ENCODE data around the gene COBL.

The COBL gene

GRCh38 chr7:51326656-51327286, 10.2 kb upstream of the COBL start:
- CTCF ChIA-PET, result no interaction called here
- 77% methylated on average over 7 of the region's 14 CpGs for WGBS (ENCODE audit: insufficient coverage)

GRCh38 chr7:51325908-51326307, 9.3 kb upstream of the COBL start:
- POLR2A ChIA-PET, result no interaction called here
- Histone ChIP-seq H3K27me3 (replicated peaks in 2 of 5; ENCODE audit: control insufficient read depth in 4 of 5, insufficient read depth in 5 of 5, low read length in 4 of 5) (peaks cover 0 to 6% (median 2%) of the 10 kb centered on the region in 5 experiments), H3K4me1 (ENCODE audit: control extremely low read depth in 1 of 4, control insufficient read depth in 4 of 4, insufficient read depth in 4 of 4, low read length in 3 of 4) (no peaks in the 10 kb centered on the region), H3K36me3 (ENCODE audit: control insufficient read depth in 4 of 4, insufficient read depth in 4 of 4, low read length in 3 of 4) (no peaks in the 10 kb centered on the region), H3K9me3 (ENCODE audit: control extremely low read depth in 1 of 5, control insufficient read depth in 4 of 5, insufficient read depth in 2 of 5, low read depth in 1 of 5, low read length in 4 of 5) (no peaks in the 10 kb centered on the region), H3K4me3 (ENCODE audit: control insufficient read depth in 1 of 7, extremely low read depth in 1 of 7, insufficient read depth in 4 of 7, low read depth in 2 of 7, low read length in 6 of 7) (no peak overlapping the region), H3K27ac (ENCODE audit: insufficient read depth in 1 of 2, low read depth in 1 of 2, low read length in 2 of 2, poor library complexity in 1 of 2, severe bottlenecking in 2 of 2) (no peak overlapping the region)
- no peak for DNase-seq
- CTCF ChIA-PET, result no interaction called here

More at GRCh38 chr7:51326656-51327286, 10.2 kb upstream of the COBL start:
- no peaks in the 10 kb centered on the region for H3K36me3 ChIP-seq (ENCODE audit: control insufficient read depth in 4 of 4, insufficient read depth in 4 of 4, low read length in 3 of 4)
- no peaks in the 10 kb centered on the region for H3K9me3 ChIP-seq (ENCODE audit: control extremely low read depth in 1 of 5, control insufficient read depth in 4 of 5, insufficient read depth in 2 of 5, low read depth in 1 of 5, low read length in 4 of 5)
- no peak overlapping the region for H3K27ac ChIP-seq (ENCODE audit: insufficient read depth in 1 of 2, low read depth in 1 of 2, low read length in 2 of 2, poor library complexity in 1 of 2, severe bottlenecking in 2 of 2)
- H3K4me1 ChIP-seq (ENCODE audit: control extremely low read depth in 1 of 4, control insufficient read depth in 4 of 4, insufficient read depth in 4 of 4, low read length in 3 of 4), result no peaks in the 10 kb centered on the region
- POLR2A ChIA-PET, result no interaction called here
- H3K4me3 ChIP-seq (ENCODE audit: control insufficient read depth in 1 of 7, extremely low read depth in 1 of 7, insufficient read depth in 4 of 7, low read depth in 2 of 7, low read length in 6 of 7), result no peak overlapping the region
- peaks cover 0 to 6% (median 2%) of the 10 kb centered on the region in 5 experiments for H3K27me3 ChIP-seq (replicated peaks in 2 of 5; ENCODE audit: control insufficient read depth in 4 of 5, insufficient read depth in 5 of 5, low read length in 4 of 5)
- DNase-seq, result no peak

DNA sequence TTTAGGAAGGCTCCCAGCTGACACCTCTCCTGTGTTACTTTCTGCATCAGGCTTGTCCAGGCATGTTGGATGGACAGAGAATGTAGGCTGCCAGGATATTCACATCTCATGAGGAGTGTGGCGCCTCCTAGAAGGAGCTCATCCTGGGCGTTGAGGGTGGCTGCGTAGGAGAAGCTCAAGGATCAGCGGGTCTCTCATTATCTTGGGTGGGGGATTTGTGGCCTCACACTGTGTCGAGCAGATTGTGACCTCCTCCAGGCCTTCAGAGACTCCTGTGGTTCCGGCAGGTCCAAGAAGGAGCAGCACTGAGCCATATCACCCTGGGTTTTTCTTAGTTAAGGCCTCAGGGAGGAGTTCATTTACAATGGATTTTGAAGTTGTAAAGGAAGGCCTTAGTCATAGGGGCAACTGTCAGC, 8.7 kb upstream of the COBL start:
- Histone ChIP-seq H3K4me1 (ENCODE audit: control extremely low read depth in 1 of 4, control insufficient read depth in 4 of 4, insufficient read depth in 4 of 4, low read length in 3 of 4) (no peaks in the 10 kb centered on the region), H3K36me3 (ENCODE audit: control insufficient read depth in 4 of 4, insufficient read depth in 4 of 4, low read length in 3 of 4) (no peaks in the 10 kb centered on the region), H3K27ac (ENCODE audit: insufficient read depth in 1 of 2, low read depth in 1 of 2, low read length in 2 of 2, poor library complexity in 1 of 2, severe bottlenecking in 2 of 2) (no peak overlapping the region), H3K27me3 (replicated peaks in 2 of 5; ENCODE audit: control insufficient read depth in 4 of 5, insufficient read depth in 5 of 5, low read length in 4 of 5) (peaks cover 0 to 6% (median 3%) of the 10 kb centered on the region in 5 experiments), H3K9me3 (ENCODE audit: control extremely low read depth in 1 of 5, control insufficient read depth in 4 of 5, insufficient read depth in 2 of 5, low read depth in 1 of 5, low read length in 4 of 5) (no peaks in the 10 kb centered on the region), H3K4me3 (ENCODE audit: control insufficient read depth in 1 of 7, extremely low read depth in 1 of 7, insufficient read depth in 4 of 7, low read depth in 2 of 7, low read length in 6 of 7) (no peak overlapping the region)
- WGBS (ENCODE audit: insufficient coverage), result 100% methylated on average over 4 of the region's 6 CpGs
- CTCF ChIA-PET, result no interaction called here
- DNase-seq, result no peak
- POLR2A ChIA-PET, result no interaction called here

DNA sequence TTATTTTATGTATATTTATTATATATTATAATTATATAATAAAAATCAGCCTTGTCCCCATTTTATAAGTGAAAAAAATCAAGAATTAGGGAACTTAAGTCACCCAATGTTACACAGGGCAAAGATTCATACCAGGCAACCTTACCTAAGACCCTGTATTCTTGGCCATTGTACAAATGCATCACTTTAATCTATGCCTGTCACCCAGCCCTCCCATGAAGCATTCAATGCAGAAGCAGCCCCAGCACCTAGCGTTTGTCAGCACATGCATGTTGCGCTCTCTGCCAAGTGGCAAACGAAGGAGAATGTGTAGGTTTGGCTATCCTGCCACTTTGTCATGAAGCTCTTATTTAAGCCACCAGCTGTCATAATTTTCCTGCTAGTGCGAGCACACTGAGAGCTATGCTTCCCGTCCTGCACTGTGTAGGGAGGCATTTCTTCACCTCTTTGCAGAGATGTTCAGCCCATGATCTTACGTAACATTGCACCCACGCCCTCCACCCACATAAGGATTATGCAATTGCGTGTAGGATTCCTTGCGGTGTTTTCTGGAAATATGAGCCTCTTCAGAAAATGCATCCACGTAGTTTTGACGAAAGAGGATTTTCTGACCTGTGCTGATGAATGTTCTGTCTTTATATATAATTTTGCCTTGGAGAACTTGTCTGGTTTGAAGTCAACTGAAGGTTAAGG, 7.7 kb upstream of the COBL start:
- POLR2A ChIA-PET, result no interaction called here
- peaks cover 0 to 9% (median 6%) of the 10 kb centered on the region in 5 experiments for H3K27me3 ChIP-seq (replicated peaks in 2 of 5; ENCODE audit: control insufficient read depth in 4 of 5, insufficient read depth in 5 of 5, low read length in 4 of 5)
- no peak for DNase-seq
- H3K4me3 ChIP-seq (ENCODE audit: control insufficient read depth in 1 of 7, extremely low read depth in 1 of 7, insufficient read depth in 4 of 7, low read depth in 2 of 7, low read length in 6 of 7), result no peak overlapping the region
- no peaks in the 10 kb centered on the region for H3K9me3 ChIP-seq (ENCODE audit: control extremely low read depth in 1 of 5, control insufficient read depth in 4 of 5, insufficient read depth in 2 of 5, low read depth in 1 of 5, low read length in 4 of 5)
- H3K27ac ChIP-seq (ENCODE audit: insufficient read depth in 1 of 2, low read depth in 1 of 2, low read length in 2 of 2, poor library complexity in 1 of 2, severe bottlenecking in 2 of 2), result no peak overlapping the region
- CTCF ChIA-PET, result no interaction called here
- H3K36me3 ChIP-seq (ENCODE audit: control insufficient read depth in 4 of 4, insufficient read depth in 4 of 4, low read length in 3 of 4), result no peaks in the 10 kb centered on the region
- H3K4me1 ChIP-seq (ENCODE audit: control extremely low read depth in 1 of 4, control insufficient read depth in 4 of 4, insufficient read depth in 4 of 4, low read length in 3 of 4), result no peaks in the 10 kb centered on the region
- 99% methylated on average over 9 of the region's 11 CpGs for WGBS (ENCODE audit: insufficient coverage)

DNA sequence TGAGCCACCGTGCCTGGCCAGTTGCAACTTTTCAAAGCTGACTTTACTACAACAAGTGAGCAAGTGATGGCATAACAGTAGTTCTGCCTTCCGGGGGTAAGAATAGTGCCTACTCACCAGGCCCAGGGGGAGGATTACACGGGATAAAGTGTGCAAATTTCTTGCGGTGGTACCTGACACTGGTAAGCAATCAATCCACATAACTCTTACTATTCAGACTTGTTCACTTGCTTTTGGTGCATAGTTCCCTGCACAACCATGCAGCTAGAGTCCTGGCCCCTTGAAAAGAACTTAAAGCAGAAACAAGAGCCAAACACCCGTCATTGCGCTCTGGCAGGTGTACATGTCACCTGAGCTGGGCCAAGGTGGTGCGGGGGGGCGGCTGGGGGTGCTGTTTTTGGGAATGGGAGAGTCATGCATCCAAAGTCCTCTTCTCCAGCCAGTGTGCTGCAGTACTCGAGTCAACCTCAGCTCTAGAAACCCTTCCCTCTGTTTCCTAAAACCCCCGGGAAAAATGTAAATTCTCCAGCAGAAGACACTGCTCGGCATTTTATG, 5.4 kb upstream of the COBL start:
- DNase-seq, result no peak
- CTCF ChIA-PET, result no interaction called here
- Histone ChIP-seq H3K4me1 (ENCODE audit: control extremely low read depth in 1 of 4, control insufficient read depth in 4 of 4, insufficient read depth in 4 of 4, low read length in 3 of 4) (peaks cover 0 to 5% (median 2%) of the 10 kb centered on the region in 4 experiments), H3K27me3 (replicated peaks in 2 of 5; ENCODE audit: control insufficient read depth in 4 of 5, insufficient read depth in 5 of 5, low read length in 4 of 5) (peaks cover 2 to 26% (median 9%) of the 10 kb centered on the region in 5 experiments), H3K9me3 (ENCODE audit: control extremely low read depth in 1 of 5, control insufficient read depth in 4 of 5, insufficient read depth in 2 of 5, low read depth in 1 of 5, low read length in 4 of 5) (no peaks in the 10 kb centered on the region), H3K4me3 (ENCODE audit: control insufficient read depth in 1 of 7, extremely low read depth in 1 of 7, insufficient read depth in 4 of 7, low read depth in 2 of 7, low read length in 6 of 7) (no peak overlapping the region), H3K27ac (ENCODE audit: insufficient read depth in 1 of 2, low read depth in 1 of 2, low read length in 2 of 2, poor library complexity in 1 of 2, severe bottlenecking in 2 of 2) (no peak overlapping the region), H3K36me3 (ENCODE audit: control insufficient read depth in 4 of 4, insufficient read depth in 4 of 4, low read length in 3 of 4) (no peaks in the 10 kb centered on the region)
- POLR2A ChIA-PET, result no interaction called here
- 94% methylated on average over 6 of the region's 11 CpGs for WGBS (ENCODE audit: insufficient coverage)

DNA sequence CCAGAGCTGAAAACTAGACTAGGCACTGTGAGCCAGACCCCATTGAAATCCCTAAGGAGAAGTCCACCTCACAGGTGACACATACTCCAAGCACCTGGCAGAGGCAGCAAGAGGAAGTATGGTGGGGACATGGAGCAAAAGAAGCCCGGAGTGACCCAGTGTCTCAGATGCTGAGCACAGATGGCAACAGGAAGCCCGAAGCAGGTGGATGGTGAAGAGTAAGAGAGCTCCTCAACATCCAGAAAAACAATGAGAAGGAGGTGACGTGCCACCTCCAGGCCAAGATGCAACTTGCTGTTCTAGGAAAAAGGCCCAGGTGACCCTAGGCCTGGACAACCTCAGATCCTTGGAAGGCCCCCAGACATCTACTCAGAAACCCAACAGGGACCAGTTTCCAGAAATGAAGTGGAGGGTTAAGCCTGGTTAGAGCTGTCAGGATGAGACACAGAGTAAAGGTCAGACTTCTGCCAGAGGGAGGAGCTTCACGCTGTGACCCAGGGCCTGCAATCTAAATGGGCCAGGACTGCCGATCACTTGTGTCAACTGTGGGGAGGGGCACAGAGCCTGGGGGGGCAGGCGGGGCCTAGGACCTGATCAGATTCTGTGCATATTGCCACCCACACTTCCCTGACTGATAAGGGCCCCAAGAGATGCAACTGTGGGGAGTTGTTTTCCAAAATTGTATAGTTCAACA, 2.4 kb upstream of the COBL start:
- peaks cover 0 to 53% (median 17%) of the 10 kb centered on the region in 5 experiments for H3K27me3 ChIP-seq (replicated peaks in 2 of 5; ENCODE audit: control insufficient read depth in 4 of 5, insufficient read depth in 5 of 5, low read length in 4 of 5)
- no peak for DNase-seq
- H3K9me3 ChIP-seq (ENCODE audit: control extremely low read depth in 1 of 5, control insufficient read depth in 4 of 5, insufficient read depth in 2 of 5, low read depth in 1 of 5, low read length in 4 of 5), result no peaks in the 10 kb centered on the region
- H3K36me3 ChIP-seq (ENCODE audit: control insufficient read depth in 4 of 4, insufficient read depth in 4 of 4, low read length in 3 of 4), result no peaks in the 10 kb centered on the region
- no peak overlapping the region for H3K27ac ChIP-seq (ENCODE audit: insufficient read depth in 1 of 2, low read depth in 1 of 2, low read length in 2 of 2, poor library complexity in 1 of 2, severe bottlenecking in 2 of 2)
- 89% methylated on average over 6 of the region's 6 CpGs for whole genome bisulfite sequencing (ENCODE audit: insufficient coverage)
- H3K4me1 ChIP-seq (ENCODE audit: control extremely low read depth in 1 of 4, control insufficient read depth in 4 of 4, insufficient read depth in 4 of 4, low read length in 3 of 4), result peaks cover 0 to 23% (median 14%) of the 10 kb centered on the region in 4 experiments
- H3K4me3 ChIP-seq (ENCODE audit: control insufficient read depth in 1 of 7, extremely low read depth in 1 of 7, insufficient read depth in 4 of 7, low read depth in 2 of 7, low read length in 6 of 7), result no peak overlapping the region
- POLR2A ChIA-PET, result no interaction called here
- CTCF ChIA-PET, result no interaction called here

DNA sequence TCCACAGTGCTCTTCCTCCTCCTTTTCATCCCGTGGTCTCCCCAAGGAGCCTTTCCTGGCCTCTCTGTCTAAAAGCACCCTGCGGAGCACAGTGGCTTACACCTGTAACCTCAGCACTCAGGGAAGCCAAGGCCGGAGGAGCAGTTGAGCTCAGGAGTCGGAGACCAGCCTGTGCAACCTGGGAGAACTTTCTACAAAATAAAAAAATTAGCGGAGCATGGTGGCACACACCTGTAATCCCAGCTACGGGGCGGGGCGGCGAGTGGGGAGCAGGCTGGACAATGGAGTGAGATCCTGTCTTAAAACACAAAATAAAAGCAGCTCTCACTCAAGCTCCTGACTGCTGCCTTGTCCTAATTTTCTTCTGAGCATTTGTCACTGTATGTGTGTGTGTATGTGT, 1.4 kb upstream of the COBL start:
- Histone ChIP-seq H3K36me3 (ENCODE audit: control insufficient read depth in 4 of 4, insufficient read depth in 4 of 4, low read length in 3 of 4) (no peaks in the 10 kb centered on the region), H3K27me3 (replicated peaks in 2 of 5; ENCODE audit: control insufficient read depth in 4 of 5, insufficient read depth in 5 of 5, low read length in 4 of 5) (peaks cover 0 to 60% (median 20%) of the 10 kb centered on the region in 5 experiments), H3K27ac (ENCODE audit: insufficient read depth in 1 of 2, low read depth in 1 of 2, low read length in 2 of 2, poor library complexity in 1 of 2, severe bottlenecking in 2 of 2) (no peak overlapping the region), H3K4me1 (ENCODE audit: control extremely low read depth in 1 of 4, control insufficient read depth in 4 of 4, insufficient read depth in 4 of 4, low read length in 3 of 4) (peaks cover 0 to 23% (median 14%) of the 10 kb centered on the region in 4 experiments), H3K9me3 (ENCODE audit: control extremely low read depth in 1 of 5, control insufficient read depth in 4 of 5, insufficient read depth in 2 of 5, low read depth in 1 of 5, low read length in 4 of 5) (no peaks in the 10 kb centered on the region), H3K4me3 (ENCODE audit: control insufficient read depth in 1 of 7, extremely low read depth in 1 of 7, insufficient read depth in 4 of 7, low read depth in 2 of 7, low read length in 6 of 7) (no peak overlapping the region)
- ChIA-PET CTCF (no interaction called here), POLR2A (no interaction called here)
- WGBS (ENCODE audit: insufficient coverage), result 89% methylated on average over 7 of the region's 9 CpGs
- DNase-seq, result no peak

Data from common myeloid progenitor, CD34-positive (primary cell).